Omental fat pad (tissue), 4 donors: ENCODE measurements around the gene DEPP1. TPM values are rescaled to one million over a fixed set of nuclear protein-coding genes. Genes with fewer than 3 reads are reported as not detected.

Experiments used
- ATAC-seq: fragments of 150-250 bp; one replicate; pipeline ENCODE4 v1.9.1; 2016; ENCODE audit warnings: mild to moderate bottlenecking, moderate library complexity; ENCODE audit not compliant: low FRiP score
- DNase-seq: peaks from one replicate; pipeline ENCODE4 v3.0.0-alpha.2; 2019; ENCODE audit warnings: low spot score
- total RNA-seq, 4 donors: library from RNA; depleted of rRNA; stranded (reverse); fragments of >200 nt; gene quantifications; one replicate each; pipeline ENCODE4 v1.1.0, GENCODE V29; 2016
- TF ChIP-seq, protein P1 (sequence below), 3 donors: fragments of 450-650 bp; IDR thresholded peaks; one replicate each; pipeline ENCODE4 v1.5.1; 2016 to 2017; ENCODE audit warnings: antibody characterized with exemption in 3 of 3, mild to moderate bottlenecking in 3 of 3, moderate library complexity in 2 of 3

DEPP1 gene
- total RNA-seq, 4 donors from 2014 or later, result 181 to 740 (median 276) TPM

DNA sequence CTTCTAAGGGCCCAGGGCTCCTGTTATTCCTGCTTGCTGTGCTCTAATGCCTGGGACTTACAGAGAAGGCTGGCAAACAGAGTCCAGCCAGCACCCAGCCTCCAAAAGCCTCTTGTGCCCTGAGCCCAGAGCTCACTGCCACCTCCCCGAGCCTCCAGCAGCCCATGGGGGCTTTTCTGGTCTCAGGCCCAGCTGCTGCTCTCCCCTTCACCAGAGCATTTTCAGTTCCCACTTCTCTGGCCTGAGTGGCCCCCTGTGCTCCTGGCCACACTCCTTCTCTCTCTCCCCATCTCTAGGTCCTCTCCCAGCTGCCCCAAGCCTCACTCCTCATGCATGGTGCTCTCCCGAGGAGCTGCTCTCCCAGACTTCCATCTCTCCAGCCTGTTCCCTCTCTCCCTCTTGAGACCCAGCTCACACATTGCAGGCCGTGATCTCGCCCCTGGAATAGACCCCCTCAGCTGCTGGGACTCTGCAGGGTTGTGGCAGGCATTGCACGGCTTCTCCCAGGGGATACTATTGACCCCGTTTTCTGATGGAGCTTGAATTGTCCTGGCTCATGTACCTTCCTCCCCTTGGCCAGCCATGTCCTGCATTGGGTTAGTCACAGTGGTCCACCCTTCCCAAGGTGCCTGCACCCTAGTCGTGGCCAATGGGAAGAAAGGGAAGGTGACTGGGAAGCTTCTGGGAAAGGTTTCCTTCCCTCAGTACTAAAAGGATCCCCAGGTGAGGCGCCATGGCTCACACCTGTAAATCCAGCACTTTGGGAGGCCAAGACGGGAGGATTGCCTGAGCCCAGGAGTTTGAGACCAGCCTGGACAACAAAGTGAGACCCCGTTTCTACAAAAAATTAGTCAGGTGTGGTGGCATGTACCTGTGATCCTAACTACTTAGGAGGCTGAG is 28.0 kb downstream of the DEPP1 start:
- DNase-seq (peak; percentile 13), ATAC-seq (no peak)
- TF ChIP-seq, protein P1, sequence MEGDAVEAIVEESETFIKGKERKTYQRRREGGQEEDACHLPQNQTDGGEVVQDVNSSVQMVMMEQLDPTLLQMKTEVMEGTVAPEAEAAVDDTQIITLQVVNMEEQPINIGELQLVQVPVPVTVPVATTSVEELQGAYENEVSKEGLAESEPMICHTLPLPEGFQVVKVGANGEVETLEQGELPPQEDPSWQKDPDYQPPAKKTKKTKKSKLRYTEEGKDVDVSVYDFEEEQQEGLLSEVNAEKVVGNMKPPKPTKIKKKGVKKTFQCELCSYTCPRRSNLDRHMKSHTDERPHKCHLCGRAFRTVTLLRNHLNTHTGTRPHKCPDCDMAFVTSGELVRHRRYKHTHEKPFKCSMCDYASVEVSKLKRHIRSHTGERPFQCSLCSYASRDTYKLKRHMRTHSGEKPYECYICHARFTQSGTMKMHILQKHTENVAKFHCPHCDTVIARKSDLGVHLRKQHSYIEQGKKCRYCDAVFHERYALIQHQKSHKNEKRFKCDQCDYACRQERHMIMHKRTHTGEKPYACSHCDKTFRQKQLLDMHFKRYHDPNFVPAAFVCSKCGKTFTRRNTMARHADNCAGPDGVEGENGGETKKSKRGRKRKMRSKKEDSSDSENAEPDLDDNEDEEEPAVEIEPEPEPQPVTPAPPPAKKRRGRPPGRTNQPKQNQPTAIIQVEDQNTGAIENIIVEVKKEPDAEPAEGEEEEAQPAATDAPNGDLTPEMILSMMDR (IDR thresholded peaks at IDR 0.05), result no peak

DNA sequence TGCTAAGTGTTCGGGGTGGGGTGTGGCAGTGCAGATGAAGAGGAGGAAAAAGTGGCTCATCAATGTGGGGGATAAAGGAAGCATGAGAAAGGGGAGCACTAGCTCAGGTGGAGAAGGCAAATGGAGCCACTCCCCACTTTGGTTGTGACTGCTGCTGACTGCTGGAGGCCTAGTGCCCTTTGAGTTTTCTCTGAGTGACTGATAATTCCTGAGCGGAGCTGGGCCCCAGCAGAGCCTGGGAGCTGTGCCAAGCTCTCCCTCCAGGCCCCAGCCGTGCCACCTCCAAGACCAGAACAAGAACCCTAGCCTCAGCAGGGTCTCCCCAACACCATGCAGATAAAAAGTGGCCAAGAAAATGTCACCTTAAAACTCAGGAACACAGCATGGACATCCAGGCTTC is 28.7 kb downstream of the DEPP1 start:
- ATAC-seq (no peak), DNase-seq (no peak)
- TF ChIP-seq, protein P1 (IDR thresholded peaks at IDR 0.05), result no peak

DNA sequence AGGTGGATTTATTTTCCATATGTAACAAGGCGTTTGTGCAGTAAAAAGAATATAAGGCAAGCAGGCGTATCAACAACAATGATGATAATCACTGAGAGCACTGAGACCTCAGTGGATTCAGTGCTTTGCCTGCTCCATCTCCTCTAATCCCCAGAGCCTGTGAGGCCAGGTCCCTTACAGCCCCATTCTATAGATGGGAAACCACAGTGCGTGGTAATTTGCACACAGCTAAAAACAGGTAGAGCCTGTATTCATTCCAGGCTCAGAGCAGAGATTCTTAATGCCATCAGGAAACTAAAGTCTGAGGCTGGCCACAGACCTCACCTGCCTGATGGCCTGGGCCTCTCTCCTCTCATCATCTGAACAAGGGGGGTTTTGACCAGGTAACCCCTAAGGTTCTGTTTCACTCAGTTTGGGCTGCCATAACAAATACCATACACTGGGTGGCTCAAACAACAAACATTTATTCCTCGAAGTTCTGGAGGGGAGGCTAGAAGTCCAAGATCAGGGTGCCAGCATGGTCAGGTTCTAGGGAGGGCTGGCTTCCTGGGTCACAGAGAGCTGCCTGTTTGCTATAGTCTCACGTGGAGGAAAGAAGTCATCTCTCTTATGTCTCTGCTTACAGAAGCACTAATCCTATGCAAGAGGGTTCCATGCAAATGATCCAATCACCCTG is 29.3 kb downstream of the DEPP1 start:
- DNase-seq, result peak; percentile 9
- no peak for ATAC-seq
- TF ChIP-seq, protein P1 (IDR thresholded peaks at IDR 0.05), result no peak

DNA sequence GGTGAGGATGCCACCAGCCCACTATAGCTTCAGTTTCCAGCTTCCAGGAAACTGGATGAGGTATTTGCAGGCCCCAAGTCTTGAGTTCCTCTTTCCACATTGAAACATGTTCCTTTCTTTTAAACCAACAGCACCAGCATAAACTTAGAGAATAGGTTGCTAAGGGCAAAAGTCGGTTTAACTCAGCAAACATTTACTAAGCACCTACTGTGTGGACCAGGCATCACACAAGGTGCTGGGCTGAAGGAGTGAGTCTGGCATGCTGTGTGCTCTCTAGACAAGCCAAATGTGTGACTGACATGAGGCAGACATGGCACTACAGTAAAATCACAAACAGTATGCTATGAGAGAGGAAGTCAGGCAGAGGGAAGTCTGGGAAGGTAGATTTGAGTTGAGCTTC is 30.0 kb downstream of the DEPP1 start:
- no peak for ATAC-seq
- TF ChIP-seq, protein P1 (IDR thresholded peaks at IDR 0.05), result no peak
- peak; percentile 1 for DNase-seq

DNA sequence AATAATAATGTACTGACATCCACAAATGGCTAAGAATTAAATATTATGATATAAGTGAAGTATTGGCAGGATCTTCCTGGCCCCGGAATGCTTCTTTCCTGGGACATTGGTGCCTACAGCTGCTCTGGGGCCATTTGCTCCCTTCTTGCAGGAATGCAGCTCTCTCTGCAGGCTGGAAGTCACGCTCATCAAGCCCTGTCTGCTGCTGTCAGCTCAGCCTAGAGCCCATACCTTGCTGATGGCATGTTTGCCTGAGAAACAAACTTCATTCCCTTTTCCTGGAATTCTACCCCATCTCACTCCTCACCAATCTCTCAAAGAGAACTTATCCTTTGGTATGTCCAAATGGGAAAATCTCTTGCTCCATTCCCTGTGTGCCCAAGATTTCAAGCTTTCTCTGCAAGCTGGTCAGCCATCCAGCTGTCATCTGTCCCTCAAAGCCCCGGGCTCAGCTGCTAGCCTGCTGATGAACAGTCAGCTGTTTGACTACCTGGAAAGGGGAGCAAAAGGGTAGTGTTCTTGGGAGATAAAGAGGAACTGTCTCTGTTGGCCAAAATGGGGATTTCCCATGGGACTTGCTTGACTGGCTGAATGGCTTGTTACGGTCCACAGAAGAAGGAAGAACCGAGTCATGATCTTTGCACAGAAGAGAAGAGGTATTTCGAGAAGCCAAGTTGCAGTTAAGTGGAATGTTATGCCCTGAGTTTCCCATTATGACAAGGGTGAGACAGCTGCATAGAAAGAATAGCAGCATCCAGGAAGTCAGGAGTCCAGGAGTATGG is 31.0 kb downstream of the DEPP1 start:
- TF ChIP-seq, protein P1 (IDR thresholded peaks at IDR 0.05), result no peak
- peak; percentile 22 for DNase-seq
- ATAC-seq, result no peak

DNA sequence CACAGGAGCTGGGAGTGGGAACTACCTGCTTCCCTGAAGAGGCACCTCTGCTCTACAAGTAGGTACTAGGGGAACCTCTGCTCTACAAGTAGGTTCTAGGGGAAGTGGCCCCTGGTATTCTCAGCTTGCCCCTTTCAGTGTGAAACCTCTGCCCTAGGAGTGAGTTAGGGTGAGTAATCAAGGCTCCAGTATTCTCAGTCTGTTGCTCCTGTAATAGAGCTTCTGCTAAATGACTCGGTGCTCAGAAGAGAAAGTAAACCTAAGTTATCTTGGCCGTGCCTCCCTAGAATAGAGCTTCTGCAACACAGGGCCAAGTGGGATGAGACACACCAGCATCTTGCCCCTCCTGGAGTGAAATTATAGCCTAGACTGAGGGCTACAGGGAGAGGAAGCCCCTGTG is 32.4 kb downstream of the DEPP1 start:
- peak; percentile 44 for ATAC-seq
- TF ChIP-seq, protein P1 (IDR thresholded peaks at IDR 0.05), result no peak
- peak; percentile 10 for DNase-seq
